HG02973 (cell line): Measurements from ENCODE around the gene CNBP.
A peak's percentile ranks its signal among the peaks of the same experiment; 100 is the strongest.

ENCODE experiments used
- ATAC-seq: cut with Tn5 transposase; IDR thresholded peaks from one replicate; pipeline ENCODE4 v1.9.1; 2021; ENCODE audit warnings: moderate library complexity; ENCODE audit not compliant: unreplicated experiment

CNBP gene

GRCh38 chr3:129132097-129132866, 51.4 kb downstream of the CNBP start:
- ATAC-seq: no peak

- no peak for ATAC-seq
These were observed 52.1 kb downstream of the CNBP start for GRCh38 chr3:129131465-129132088.

DNA sequence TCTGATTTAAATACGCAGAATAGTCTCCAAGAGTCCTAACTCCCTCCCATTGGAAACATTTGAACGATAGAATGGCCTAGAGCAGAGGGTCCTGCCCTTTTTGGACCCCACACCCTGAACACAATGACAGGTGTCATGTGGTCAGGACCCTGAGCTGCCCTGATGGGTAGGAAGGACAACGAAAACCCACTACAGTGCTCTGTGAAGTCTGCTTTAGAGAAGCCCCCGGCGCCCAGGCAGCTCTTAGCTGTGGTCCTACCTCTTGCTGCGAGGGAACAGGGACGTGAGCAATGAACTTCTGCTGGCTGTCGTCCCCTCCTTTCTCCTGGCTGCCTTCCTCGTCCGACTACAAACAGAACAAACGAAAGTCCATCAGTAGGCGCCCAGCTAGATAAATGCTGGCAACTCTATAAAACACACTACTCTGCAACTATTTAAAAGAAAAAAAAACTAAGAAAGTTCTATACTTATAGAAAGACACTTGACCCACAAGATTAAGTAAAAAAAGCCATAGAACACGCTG, 53.3 kb downstream of the CNBP start:
- no peak for ATAC-seq

DNA sequence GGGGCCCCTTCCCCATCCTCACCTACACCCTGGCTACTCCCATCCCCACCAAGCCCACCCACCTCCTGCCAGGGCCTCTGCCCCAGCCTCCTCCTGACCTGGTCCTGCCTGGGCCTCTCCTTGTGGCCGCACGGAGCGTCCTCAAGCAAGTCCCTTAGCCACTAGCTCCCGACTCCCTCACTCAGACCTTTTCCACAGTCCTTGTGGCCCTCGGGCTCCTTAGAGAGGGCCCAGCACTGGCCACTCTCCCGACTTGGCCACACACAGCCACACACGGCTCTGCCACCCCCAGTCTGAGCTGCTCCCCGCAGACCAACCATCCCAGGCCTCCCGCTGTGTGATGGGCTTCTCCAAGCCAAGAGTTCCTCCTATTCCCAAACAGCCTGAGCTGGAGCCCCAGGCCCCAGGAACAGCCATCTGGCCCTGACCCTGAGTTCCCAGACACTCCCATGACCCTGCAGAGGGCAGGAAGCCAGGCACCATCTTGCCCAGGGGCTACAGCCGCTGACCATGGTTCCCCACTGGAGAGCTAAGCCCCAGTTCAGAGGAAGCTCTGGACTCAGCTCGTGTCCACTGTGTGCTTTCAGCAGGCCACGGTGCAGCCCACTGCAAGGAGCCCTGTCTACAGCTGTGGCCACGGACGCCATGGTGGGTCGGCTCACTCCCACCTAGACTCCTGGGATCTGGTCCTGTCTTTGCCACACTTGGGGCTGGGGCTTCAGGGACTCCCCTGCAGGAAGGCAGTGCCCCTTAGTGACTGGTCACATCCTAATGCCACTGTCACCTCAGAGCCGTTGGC, 55.1 kb downstream of the CNBP start:
- no peak for ATAC-seq

DNA sequence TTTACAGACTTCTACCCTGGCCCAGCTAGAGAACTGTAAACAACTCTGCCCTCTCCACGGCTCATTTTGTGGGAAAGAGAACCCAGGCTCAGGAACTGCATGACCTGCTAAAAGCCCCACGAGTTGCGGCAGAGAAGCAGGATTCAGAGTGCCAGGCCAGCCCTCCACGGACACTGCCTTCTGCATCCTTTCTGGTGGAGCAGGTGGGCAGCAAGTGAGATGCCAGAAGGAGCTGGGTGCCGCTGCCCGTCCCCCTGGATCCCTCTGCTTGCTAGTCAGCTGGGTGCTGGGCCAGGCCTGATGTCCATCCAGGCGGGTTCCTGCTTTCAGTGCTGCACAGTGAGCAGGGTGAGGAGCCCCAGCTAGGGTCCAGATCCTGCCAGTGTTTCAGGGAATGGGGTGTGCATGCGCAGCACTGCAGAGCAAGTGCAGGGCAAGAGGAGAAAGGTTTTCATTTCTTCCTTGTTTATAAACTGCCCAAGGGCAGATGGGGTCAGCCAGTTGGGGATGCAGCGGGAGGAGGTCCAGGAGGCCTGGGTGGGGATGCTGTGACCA, 56.9 kb downstream of the CNBP start:
- no peak for ATAC-seq

DNA sequence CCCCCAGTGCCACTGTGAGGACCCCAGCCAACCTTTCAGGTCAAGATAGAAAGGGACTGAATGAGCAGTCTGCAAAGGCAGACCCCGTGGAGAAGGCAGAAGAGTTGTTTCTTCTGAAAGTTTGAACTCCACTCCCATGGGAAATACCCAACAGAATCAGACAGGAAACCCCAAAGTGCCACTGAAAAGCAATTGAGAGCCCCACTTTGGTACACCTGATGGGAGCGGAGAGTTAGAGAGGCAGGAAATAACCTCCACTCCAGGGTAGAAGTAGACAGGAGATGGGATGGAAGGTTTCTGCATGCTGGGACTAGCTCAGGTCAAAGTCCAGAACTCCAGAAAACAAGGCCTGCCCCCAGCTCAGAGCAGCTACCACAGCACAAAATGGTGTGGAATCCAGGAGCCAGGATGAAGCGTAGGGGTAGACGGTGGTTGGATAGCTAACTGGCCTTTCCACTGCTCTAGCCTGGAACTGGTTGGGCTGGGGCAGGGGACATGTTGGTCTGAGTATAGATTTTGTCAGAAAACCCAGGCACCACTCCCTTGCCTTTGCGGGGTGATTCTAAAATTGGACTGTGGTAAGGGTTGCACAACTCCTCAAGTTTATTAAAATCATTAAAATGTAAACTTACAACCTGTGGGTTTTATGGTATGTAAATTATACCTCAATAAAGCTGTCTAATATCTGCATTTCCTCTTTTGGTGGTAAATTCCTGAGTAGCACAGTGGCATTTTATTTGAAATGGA, 60.2 kb downstream of the CNBP start:
- ATAC-seq: no peak

- no peak for ATAC-seq
These were observed 61.2 kb downstream of the CNBP start for GRCh38 chr3:129122412-129123011.

DNA sequence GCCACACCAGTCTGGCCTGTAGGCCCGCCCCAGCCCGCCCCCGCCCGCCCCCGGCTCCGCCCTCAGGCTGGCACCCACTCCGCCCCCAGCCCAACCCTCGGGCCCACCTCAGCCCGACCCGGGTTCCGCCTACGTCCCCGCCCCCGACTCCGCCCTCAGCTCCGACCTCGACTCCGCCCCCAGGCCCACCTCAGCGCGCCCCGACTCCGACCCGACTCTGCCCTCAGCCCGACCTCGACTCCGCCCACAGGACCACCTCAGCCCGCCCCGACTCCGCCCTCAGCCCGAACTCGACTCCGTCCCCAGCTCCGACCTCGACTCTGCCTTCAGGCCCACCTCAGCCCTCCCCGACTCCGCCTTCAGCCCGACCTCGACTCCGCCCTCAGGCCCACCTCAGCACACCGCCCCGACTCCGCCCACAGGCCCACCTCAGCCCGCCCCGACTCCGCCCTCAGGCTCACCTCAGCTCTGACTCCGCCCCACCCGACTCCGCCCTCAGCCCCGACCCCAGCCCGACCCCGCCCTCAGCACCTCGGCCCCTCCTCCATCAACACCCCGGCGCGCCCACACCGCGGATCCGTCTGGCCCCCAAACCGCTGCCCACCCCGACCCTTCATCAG, 61.8 kb downstream of the CNBP start, which contains the start of gene RAB43:
Gene RAB43 (minus strand): TSS at position 13 of the 620 bp plus-strand sequence. CDS start 315 bp downstream, outside the sequence.
- peak; percentile 42 for ATAC-seq

DNA sequence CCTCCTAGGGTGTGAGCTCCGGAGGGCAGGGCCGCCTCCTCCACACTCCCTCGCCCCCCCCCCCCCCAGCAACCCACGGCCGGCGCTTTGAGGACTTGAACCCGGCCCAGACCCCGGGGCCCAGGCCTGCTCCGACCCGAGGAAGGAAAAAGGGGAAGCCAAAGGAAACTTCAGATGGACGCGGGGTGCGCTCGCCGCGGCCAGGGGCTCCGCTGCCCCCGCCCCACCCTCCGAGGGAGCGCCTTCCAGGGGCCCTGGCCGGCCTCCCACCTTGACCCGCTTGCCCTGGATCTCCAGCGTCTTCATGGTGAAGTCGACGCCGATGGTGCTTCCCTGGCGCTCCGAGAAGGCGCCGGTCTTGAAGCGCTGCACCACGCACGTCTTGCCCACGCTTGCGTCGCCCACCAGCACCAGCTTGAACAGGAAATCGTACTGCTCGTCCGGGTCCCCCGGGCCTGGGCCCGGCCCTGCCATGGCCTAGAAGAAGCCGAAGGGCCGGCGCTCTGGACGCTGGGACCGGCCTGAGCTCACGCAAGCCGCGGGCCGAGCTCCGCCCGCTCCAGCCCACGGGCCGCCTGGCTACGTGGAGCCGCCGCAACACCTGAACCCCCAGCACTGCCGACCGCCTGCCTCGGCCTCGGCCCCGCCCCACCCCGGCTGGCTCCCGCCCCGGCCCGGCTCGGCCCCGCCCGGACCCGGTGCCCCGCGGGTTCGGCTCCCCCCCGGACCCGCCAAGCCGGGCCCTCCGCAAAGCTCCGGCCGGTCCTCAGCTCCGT, 62.5 kb downstream of the CNBP start:
- peak; percentile 15 for ATAC-seq

GRCh38 chr3:129120254-129121004, 63.3 kb downstream of the CNBP start:
- peak; percentile 72 for ATAC-seq

DNA sequence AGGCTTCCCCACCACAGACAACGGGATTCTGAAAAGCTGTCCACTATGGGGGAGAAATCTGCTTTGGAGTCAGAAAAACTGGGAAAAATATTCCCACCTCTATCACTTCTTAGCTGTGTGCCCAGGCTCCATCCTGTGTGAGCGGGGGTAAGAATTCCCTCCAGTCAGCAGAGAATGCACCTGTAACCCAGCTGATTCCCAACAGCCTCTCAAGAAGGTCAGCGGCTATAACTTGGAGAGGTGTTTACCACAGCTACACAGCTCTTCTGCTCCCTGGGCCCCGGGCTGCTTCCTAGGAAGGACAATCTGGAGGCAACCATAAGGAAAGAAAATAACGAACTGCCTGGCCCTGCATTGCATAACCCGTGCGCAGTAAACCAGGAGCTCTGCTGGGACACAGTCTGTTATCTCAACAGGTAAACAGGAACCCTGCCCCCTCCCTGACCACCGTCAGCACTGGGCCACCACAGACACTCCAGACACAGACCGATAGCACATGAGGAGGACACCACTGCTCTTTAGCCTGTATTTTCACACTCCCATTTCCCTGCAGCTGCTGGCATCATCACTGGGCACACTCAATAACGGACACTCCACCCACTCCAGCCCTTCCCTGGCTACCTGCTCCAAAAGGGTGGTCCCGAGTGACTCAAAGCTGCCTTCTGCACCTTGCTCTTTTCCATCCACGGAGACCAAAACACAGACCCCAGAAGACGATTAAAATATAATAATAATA, 64.2 kb downstream of the CNBP start:
- ATAC-seq: no peak

- no peak for ATAC-seq
These were observed 65.0 kb downstream of the CNBP start for GRCh38 chr3:129118745-129119144.
